GM19467 (cell line): ENCODE measurements around the gene DEAF1.

Source experiments
- ATAC-seq: cut with Tn5 transposase; IDR thresholded peaks from one replicate; pipeline ENCODE4 v1.9.1; 2021; ENCODE audit warnings: mild to moderate bottlenecking, moderate library complexity; ENCODE audit not compliant: unreplicated experiment

The DEAF1 gene

DNA sequence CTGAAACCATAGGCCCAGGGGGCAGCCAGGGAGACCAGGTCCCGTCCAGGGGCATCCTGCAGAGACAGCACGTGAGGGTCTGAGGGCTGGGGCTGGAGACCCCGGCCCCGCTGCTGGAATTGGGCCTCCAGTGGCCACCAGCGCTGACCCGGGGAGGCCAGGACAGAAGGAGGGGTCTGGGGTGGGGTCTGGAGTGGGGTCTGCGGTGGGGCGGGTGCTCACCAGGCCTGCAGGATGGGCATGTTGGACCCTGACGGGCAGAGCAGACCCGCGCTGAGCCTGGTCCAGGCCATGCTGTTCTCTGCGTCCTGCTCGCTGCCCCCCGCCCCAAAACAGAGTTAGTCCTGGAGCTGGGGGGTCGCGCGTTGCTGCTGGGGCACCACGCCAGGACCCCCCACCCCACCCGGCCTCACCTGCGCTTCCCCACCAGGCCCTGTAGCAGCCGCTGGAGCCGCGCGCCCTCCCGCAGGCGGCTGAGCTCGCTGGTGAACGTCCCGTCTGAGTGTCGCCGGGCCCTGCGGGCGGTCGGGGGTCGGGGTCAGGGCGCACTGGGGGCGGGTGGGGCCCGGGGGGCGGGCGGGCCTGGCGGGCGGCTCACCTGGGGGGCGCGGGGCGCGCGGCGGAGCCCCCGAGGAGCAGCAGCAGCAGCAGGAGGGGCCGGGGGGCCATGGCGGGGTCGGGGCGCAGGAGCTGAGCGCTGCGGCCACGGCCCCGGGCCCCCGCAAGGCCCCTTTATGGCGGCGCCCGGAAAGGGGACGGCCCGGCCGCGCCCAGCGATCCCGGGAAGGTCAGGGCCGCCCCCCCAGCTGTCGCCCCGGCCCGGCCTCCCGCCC, 68.3 kb downstream of the DEAF1 start, which contains the start of gene SCT:
SCT (minus strand) TSS at position 707 of the 833 bp plus-strand sequence; CDS start at position 669, 38 bp downstream.
- no peak for ATAC-seq

DNA sequence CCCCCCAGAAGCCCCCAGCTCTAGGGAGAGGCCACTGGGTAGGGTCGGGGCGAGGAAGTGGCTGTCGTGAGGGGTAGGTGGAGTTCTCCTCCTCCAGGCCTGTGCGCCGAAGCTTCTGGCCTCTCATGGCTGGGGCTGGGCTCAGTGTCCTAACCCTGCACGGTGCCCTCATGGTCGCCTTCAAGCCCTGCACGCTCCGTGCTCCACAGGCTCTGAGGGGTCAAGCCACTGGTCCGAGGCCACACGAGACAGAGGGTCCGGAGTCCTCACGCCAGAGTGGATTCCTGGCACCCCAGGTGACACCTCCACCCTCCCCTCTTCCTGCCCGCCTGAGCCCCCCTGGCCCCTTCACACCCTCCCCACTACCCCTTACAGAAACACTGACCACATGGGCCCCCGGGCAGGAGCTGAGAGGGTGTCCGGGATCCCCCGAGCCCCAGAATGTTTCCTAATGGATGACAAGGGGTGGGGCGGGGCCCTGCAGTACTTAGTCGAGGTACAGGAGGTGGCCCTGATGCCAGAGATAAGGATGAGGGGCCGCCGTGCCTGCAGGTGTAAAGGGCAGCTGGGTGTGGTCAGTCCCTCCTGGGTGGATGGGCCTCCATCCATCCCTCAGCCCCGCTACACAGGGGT, 69.3 kb downstream of the DEAF1 start:
- no peak for ATAC-seq

DNA sequence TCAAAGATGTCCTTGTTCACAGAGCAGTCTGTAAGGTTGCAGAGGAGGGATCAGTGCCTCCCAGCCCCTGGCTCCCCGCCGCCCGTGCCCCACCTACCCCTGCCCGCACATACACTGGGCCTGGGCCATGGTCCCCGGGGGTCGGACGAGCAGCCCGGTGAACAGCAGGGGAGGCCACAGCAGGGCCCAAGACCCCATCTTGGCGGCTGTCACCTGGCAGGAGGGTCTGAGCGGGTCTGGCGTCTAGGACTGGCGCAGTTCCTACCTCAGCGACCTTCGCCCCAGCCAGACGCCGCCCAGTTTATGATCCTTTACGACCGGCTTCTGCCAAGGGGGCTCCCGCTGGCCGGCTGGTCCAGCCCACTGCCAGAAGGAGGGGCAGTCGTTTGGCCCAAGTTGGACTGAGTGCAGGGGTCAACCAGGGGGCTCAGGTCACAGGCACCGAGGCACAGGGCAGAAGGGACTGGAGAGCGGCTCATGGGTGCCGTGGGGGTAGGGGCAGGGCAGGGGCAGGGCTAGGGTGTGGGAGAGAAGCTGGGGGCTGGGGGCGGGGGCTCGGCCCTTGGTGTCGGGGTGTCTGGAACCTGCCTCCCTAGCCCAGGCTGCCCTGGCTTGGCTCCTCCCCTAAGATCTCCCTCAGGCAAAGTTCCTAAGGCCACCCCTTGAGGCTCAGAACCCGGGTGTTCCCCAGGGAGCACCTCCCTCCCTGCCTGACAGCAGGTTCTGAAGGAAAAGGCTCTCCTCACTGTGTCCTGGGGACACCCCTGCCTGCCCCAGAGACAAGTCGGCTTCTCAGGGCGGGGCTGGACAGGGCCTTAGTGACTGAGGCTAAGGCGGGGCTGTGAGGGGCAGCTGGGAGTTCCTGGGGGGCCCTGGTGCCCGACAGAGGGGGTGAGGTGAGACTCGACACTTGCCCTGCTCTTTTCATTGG, 70.1 kb downstream of the DEAF1 start, which contains the start of gene CDHR5:
CDHR5 (minus strand) TSS at position 251 of the 931 bp plus-strand sequence; CDS start at position 198, 53 bp downstream.
- ATAC-seq = no peak

DNA sequence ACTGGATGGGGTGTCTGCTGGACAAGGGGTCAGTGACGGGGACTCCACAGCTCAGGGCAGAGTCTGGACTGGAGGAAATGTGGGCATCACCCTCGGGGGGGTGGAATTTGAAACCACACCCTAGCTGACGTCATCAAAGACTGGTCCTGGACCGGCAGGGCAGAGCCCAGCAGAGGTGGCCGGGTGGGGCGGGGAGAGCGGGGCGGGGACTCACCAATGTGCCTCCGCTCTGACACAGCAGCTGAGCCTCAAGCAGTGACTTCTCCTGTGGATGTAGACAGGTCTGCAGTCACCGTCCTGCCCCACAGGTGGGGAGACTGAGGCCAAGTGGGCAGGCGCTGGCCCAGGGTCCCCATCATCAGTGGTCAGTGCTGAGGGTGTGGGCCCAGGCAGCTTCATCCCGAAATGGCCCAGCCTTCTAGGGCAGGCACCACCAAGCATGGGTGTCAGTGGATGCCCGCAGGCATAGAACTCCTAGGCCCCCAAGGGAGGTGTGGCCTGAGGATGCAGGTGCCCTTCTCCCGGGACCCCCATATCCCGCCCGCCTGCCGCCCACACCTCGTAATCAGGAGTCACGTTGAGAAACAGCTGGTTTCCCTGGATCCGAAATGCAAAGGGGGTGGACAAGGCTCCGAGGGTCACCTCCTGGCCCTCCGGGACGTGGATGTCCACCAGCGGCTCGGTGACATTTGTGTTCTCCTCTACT, 70.9 kb downstream of the DEAF1 start:
- ATAC-seq = no peak

DNA sequence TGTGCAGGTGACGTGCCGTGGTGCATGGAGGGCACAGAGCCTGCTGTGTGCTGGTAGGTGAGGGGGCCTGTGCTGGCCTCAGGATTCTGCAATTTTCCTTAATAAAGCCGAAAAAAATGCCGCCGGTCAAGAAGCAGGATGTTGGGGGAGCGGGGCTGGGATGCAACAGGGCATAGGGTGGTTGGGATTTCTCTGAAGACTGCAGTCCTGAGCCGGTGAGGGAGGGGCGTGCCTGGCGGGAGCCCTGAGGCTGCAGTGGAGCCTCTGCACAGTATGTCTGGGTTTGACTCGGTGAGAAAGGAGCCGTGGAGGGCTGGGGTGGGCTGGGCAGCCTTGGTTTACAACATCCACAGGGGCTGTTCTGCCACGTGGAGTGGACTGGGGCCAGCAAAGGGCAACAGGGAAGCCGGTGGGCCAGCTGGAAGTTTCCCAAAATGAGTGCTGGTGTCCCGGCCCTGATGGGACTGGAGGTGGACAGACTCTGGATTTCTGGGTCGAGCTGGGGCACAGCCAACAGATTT, 71.6 kb downstream of the DEAF1 start:
- no peak for ATAC-seq

DNA sequence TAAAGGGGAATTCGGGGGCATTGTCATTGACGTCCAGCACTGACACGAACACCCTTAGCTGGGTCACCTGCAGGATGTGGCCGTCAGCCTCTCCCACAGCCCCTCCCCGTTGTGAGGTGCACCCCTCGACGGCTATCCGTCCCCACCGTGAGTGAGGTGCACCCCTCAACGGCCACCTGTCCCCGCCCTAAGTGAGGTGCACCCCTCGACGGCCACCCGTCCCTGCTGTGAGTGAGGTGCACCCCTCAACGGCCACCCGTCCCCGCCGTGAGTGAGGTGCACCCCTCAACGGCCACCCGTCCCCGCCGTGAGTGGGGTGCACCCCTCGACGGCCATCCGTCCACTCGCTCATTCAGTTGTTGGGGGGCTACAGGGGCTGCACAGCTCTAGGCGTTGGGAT, 73.2 kb downstream of the DEAF1 start:
- ATAC-seq = no peak

DNA sequence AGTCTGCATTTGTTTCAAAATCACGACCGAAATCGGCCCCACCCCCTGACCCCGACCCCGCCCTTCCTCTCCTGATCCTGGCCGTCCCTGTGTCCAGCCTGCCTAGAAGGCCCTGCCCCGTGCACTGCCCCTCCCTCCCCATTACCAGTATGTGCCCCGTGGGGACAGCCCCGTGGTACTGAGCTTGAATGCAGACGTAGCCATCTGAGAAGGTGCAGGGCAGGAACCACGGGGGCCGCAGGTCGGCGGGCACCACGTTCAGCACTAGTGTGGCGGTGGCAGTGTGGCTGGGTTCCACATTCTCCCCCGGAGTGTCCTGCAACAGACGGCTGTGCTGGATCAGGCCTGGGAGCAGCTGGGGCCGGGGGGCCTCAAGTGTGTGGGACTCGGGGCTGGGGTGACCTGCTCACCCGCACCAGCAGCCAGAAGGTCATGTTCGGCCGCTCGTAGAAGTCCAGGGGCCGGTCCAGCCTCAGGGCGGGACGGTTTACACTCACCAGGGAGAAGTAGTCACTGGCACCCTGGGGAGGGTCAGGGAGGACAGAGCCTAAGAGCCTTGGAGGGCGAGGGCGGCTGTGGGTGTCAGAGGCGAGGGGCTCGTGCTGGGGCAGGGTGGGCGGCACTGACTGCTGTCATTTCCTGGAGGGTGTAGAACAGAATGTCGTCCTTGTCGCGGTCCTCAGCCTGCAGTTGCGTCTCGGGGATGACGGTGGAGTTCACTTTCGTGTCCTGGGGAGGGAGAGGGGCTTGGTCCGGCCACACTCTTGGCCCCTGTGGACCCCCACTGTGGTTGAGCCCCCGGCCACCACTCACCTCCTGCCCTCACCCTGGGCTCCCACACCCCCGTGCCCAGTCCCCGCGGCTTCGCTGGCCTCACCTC, 73.8 kb downstream of the DEAF1 start:
- ATAC-seq = no peak

DNA sequence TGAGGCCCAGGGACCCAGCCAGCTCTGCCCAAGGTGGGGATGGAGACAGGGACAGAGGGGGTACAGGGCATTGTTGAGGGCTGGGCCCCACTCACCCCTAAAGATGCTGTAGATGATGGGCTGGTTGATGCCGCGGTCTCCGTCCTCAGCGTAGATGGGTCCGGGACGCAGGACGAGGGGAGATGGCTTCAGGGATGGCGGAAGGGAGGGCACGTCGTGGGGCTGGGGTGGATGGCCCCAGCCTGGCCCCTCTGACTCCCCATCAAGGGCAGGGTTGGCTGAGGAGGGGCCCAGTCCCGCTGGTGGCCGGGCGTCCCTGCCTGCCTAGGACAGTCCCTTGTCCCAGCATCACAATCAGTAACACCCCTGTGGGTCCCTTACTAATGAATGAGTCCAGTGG, 74.8 kb downstream of the DEAF1 start:
- ATAC-seq = no peak

DNA sequence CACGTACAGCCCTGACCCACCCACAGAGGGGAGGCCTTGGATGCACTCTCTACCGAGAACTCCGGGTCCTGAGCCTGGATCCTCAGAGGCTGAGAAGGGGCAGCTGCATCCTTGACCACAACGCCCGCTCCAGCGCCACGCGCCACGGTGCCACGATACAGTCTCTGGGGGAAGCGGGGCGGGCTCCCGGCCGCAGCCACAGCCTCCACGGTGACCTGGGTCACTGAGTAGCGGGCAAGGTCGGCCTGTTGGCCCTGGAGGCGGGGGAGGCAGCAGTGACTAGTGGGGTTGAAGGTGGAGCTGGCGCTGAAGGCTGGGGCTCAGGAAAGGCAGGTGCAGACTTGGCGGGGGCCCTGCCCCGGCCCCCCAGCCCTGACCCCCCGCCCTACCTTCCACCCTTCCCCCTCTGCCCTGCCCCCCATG, 75.4 kb downstream of the DEAF1 start:
- ATAC-seq = no peak

DNA sequence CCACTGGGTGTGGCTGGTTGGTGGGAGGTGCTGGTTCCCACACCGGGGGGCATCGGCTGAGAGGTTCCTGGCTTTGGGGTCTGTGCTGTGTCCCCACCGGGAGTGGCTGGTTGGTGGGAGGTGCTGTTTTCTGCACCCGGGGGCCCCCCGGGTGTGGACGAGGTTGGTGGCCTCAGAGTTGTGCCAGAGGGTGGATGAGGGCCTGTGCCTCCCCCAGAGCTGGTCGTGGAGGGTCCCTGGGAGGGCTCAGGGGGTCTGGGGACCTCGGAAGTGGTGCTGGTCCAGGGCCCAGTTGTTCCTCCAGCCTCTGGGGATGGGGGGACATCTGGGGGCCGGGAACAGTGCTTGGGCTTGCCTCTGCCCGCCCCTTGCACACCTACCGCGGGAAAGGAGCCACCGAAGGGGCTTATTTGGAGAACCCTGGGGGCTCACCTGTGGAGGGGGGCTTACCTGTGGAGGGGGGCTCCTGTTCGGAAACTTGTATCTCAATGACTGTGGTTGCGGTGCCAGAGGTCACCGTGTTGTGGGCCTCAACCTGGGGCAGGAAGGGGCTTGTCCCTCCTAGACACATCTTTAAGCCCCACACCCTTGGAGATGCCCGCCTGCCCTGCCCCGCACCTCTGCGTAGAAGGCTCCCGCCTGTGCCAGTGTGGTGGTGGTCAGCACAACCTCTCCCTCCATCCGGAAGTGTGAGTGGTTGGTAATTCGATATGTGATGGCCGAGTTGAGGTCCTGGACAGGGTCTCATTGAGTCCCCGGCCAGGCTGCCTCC, 76.0 kb downstream of the DEAF1 start:
- no peak for ATAC-seq

DNA sequence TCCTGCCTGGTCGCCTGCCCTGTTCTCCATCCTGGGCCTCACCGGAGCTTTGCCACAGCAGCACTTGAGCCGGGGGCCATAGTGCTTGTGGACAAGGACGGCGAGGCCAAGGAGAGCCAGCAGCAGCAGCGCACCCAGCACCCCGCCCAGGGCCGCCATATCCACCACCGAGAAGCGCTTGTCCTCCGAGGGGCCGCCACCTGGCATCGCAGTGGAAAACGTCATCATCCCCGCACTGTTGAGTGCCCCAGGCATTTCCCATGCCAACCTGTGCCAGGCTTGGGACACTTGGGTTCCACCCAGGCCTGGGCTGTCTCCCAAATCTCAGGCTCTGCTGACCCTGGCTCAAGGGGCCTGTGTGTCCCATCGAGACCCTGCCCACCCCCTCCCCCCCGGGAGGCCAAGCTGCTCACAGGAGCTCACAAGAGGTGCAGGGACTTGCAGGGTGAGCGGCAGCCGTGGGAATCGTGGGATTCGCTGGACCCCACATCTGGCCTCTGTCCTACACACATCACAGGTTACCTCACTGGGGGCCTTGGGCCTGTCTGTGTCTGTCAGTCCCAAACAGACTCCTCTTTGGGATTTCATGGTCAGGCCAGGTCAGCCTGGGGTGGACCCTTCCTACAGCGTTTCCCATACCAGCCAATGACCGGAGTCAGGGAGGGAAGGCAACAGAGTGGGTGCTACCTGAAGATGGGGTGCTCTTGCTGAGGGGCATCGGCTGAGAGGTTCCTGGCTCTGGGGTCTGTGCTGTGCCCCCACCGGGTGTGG, 76.9 kb downstream of the DEAF1 start:
- no peak for ATAC-seq

DNA sequence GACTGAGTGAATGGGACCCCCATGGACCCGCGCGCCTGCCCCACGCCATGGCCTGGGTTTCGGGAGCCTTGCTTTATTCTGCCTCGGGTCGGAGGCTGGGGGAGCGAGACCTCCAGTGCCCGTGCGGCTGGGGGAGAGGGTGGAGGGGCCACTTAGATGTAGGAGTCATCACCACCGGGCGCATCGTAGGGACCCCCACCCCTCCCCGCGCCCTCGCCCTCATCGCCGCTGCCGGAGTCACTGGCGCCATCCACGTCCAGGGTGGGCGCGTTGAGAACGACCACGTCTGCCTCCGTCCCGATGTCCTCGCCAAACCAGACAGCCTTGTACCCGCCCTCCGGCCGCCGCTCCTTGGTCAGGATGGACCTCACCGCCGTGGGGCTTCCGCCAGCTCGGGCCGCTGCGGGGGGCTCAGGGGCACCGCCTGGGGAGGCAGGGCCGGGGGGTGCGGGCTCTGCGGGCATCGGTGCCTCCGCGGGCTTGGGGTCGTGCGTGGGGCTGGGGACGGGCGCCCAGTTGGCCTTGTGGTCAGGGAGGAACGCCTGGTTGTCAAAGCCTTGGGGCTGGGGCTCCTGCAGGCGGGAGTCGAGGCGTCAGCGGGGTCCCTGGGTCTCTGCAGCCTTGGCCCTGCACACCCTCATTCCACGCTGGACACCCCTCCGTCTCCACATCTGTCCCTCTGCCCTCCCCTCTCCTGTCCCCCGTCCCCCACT, 77.7 kb downstream of the DEAF1 start:
- ATAC-seq = no peak

DNA sequence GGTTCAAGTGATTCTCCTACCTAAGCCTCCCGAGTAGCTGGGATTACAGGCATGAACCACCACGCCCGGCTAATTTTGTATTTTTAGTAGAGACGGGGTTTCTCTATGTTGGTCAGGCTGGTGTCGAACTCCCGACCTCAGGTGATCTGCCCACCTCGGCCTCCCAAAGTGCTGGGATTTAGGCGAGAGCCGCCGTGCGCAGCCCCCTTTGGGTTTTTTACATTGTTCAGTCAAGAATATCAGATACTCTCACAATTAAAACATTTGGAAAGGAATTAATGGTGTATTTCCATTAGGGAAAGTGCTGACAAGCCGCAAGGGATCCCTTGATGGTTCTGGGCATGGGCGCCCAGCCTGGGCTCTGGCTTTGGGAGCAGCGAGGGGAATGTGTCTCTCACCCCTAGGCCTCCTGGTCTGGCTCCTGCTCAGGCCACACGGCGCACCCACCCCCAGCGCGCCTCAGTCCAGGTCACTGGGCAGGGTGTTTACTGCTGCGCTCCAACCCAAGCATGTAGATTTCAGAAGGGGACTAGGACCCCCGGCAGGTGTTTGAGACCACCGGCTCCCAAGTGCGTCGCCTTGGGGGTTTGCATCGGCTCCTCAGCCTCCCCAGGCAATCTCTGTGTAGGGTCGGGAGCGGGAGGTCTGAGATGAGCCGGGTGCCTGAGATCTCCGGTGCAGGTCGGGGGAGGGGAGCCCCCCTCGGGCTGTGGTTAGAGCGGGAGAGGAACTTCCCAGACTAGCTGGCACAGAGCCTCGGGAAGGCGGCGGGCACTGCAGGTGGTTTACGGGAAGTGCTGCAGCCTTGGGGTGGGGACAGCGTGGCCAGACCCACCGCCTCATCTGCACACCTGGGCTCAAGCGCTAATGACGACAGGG, 78.5 kb downstream of the DEAF1 start:
- no peak for ATAC-seq

DNA sequence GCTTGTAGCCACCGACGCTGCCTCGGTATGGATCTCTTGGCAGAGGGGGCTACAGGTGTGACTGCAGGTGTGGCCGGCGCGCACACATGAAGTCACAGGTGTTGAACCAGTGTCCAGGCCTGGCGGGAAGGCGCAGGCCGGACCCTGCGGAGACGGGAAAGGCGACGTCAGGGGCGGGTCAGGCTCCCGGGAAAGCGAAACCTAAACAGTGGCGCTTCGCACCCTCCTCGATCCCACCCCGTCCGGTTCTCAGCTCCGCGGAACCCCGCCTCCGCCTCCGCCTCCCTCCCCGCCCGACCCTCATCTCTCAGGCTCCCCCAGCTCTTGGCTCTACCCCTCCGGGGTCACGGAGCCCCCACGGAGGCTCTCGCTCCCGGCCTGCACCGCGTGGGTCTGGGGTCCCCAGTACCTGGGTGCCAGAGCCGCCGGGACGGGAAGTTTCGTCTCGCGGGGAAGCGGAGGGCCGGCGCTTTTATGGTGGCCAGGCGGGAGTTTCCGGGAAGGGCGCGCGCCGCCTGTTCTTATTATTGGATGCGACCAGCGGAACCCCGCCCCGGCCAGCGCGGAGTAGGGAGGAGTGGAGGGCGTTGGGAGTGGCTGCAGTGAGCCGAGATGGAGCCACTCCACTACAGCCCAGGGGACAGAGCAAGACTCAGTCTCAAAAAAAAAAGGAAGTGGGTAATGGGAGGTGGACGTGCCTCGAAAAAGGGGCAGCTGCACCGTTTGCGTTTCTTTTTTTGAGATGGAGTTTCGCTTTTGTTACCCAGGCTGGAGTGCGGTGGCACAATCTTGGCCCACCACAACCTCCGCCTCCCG, 79.3 kb downstream of the DEAF1 start, which contains the start of gene IRF7:
IRF7 (minus strand) TSS at position 447 of the 816 bp plus-strand sequence. CDS start 586 bp downstream, outside the sequence.
- peak; percentile 76 for ATAC-seq
